ENCODE measurements around the gene AFAP1.

AFAP1 gene

GRCh38 chr4:7788694-7789425 lies 150.8 kb downstream of the AFAP1 start:
- Histone ChIP-seq H3K9me2 (replicated peaks; ENCODE audit: low read depth, low read length) (no peaks in the 10 kb centered on the region), H3F3A (ENCODE audit: low read depth) (no peaks in the 10 kb centered on the region), H2AFZ (ENCODE audit: low read length) (no peak overlapping the region), H3K79me2 (ENCODE audit: insufficient read depth, low read length) (no peaks in the 10 kb centered on the region), H3K4me1 (ENCODE audit: insufficient read depth, low read length, poor library complexity, severe bottlenecking) (no peaks in the 10 kb centered on the region), H3K27me3 (ENCODE audit: insufficient read depth, low read length, poor library complexity, severe bottlenecking) (no peaks in the 10 kb centered on the region), H4K20me1 (ENCODE audit: insufficient read depth, low read length, poor library complexity, severe bottlenecking) (no peaks in the 10 kb centered on the region), H3K4me3 (ENCODE audit: low read length, poor library complexity, severe bottlenecking) (no peak overlapping the region), H3K9me3 (ENCODE audit: insufficient read depth, low read depth, low read length) (no peaks in the 10 kb centered on the region; the same call in 1 of the 2 replicates), H3K4me2 (ENCODE audit: low read depth, low read length, poor library complexity, severe bottlenecking) (no peak overlapping the region), H3K36me3 (ENCODE audit: insufficient read depth, low read length) (no peaks in the 10 kb centered on the region), H3K9ac (ENCODE audit: low read depth, low read length, poor library complexity, severe bottlenecking) (no peak overlapping the region)
- no peak for TF ChIP-seq CTCF (conservative IDR thresholded peaks at IDR 0.05; ENCODE audit: low read length)
- no peak for TF ChIP-seq EZH2phosphoT487 (IDR thresholded peaks at IDR 0.05; ENCODE audit: borderline replicate concordance)

GRCh38 chr4:7788193-7788592 lies 151.5 kb downstream of the AFAP1 start:
- H3K79me2 ChIP-seq (ENCODE audit: insufficient read depth, low read length) = no peaks in the 10 kb centered on the region
- no peaks in the 10 kb centered on the region; the same call in 1 of the 2 replicates for H3K9me3 ChIP-seq (ENCODE audit: insufficient read depth, low read depth, low read length)
- no peaks in the 10 kb centered on the region for H3K9me2 ChIP-seq (replicated peaks; ENCODE audit: low read depth, low read length)
- H3K36me3 ChIP-seq (ENCODE audit: insufficient read depth, low read length) = no peaks in the 10 kb centered on the region
- no peaks in the 10 kb centered on the region for H3F3A ChIP-seq (ENCODE audit: low read depth)
- H4K20me1 ChIP-seq (ENCODE audit: insufficient read depth, low read length, poor library complexity, severe bottlenecking) = no peaks in the 10 kb centered on the region
- no peak overlapping the region for H3K4me3 ChIP-seq (ENCODE audit: low read length, poor library complexity, severe bottlenecking)
- H3K4me2 ChIP-seq (ENCODE audit: low read depth, low read length, poor library complexity, severe bottlenecking) = no peak overlapping the region
- TF ChIP-seq EZH2phosphoT487 (IDR thresholded peaks at IDR 0.05; ENCODE audit: borderline replicate concordance) (no peak), CTCF (conservative IDR thresholded peaks at IDR 0.05; ENCODE audit: low read length) (no peak)
- no peaks in the 10 kb centered on the region for H3K27me3 ChIP-seq (ENCODE audit: insufficient read depth, low read length, poor library complexity, severe bottlenecking)
- no peaks in the 10 kb centered on the region for H3K4me1 ChIP-seq (ENCODE audit: insufficient read depth, low read length, poor library complexity, severe bottlenecking)
- no peak overlapping the region for H3K9ac ChIP-seq (ENCODE audit: low read depth, low read length, poor library complexity, severe bottlenecking)
- no peak overlapping the region for H2AFZ ChIP-seq (ENCODE audit: low read length)

GRCh38 chr4:7787681-7788141 lies 151.9 kb downstream of the AFAP1 start:
- no peaks in the 10 kb centered on the region for H3K27me3 ChIP-seq (ENCODE audit: insufficient read depth, low read length, poor library complexity, severe bottlenecking)
- H2AFZ ChIP-seq (ENCODE audit: low read length) = no peak overlapping the region
- no peaks in the 10 kb centered on the region for H3K79me2 ChIP-seq (ENCODE audit: insufficient read depth, low read length)
- TF ChIP-seq EZH2phosphoT487 (IDR thresholded peaks at IDR 0.05; ENCODE audit: borderline replicate concordance) (no peak), CTCF (conservative IDR thresholded peaks at IDR 0.05; ENCODE audit: low read length) (no peak)
- H4K20me1 ChIP-seq (ENCODE audit: insufficient read depth, low read length, poor library complexity, severe bottlenecking) = no peaks in the 10 kb centered on the region
- H3K9me3 ChIP-seq (ENCODE audit: insufficient read depth, low read depth, low read length) = no peaks in the 10 kb centered on the region; the same call in 1 of the 2 replicates
- no peaks in the 10 kb centered on the region for H3K36me3 ChIP-seq (ENCODE audit: insufficient read depth, low read length)
- H3K9ac ChIP-seq (ENCODE audit: low read depth, low read length, poor library complexity, severe bottlenecking) = no peak overlapping the region
- H3F3A ChIP-seq (ENCODE audit: low read depth) = no peaks in the 10 kb centered on the region
- no peaks in the 10 kb centered on the region for H3K9me2 ChIP-seq (replicated peaks; ENCODE audit: low read depth, low read length)
- no peaks in the 10 kb centered on the region for H3K4me1 ChIP-seq (ENCODE audit: insufficient read depth, low read length, poor library complexity, severe bottlenecking)
- H3K4me3 ChIP-seq (ENCODE audit: low read length, poor library complexity, severe bottlenecking) = no peak overlapping the region
- H3K4me2 ChIP-seq (ENCODE audit: low read depth, low read length, poor library complexity, severe bottlenecking) = no peak overlapping the region

Data from Loucy (cell line).